A673 (cell line): ENCODE results near the gene SERPINH1.

ENCODE experiments used
- CTCF ChIP-seq: fragments of 300-800, 200-600 bp; sonication (generic); conservative IDR thresholded peaks from 2 replicates; pipeline ENCODE4 v1.5.1; 2017; ENCODE audit warnings: low read depth, mild to moderate bottlenecking, antibody characterized with exemption, low read length, moderate library complexity, mixed read lengths
- EZH2 ChIP-seq: fragments of 200-600 bp; sonication (generic); IDR thresholded peaks from 2 replicates; pipeline ENCODE4 v1.6.1; 2017; ENCODE audit warnings: borderline replicate concordance, low read depth, mild to moderate bottlenecking, mixed read lengths, antibody characterized with exemption, low read length; ENCODE audit not compliant: poor library complexity, severe bottlenecking

- TF ChIP-seq CTCF (no peak), EZH2 (no peak)
Measured at GRCh38 chr11:75598264-75598663, 36.2 kb downstream of the SERPINH1 start.
